Activated CD4-positive, CD25-positive, alpha-beta regulatory T cell treated with anti-CD3 and anti-CD28 coated beads, Interleukin-2, amount 50 U/mL, for 72 hours (primary cell): ENCODE data around the gene VTI1A.
"Not testable (repeated sequence)": the region's sequence is repeated elsewhere in the genome, so short reads cannot be mapped to it uniquely, and the experiment has no call there.

Experiments
- DNase-seq: peaks from one replicate; pipeline ENCODE4 v3.0.0; 2021

The VTI1A gene

DNA sequence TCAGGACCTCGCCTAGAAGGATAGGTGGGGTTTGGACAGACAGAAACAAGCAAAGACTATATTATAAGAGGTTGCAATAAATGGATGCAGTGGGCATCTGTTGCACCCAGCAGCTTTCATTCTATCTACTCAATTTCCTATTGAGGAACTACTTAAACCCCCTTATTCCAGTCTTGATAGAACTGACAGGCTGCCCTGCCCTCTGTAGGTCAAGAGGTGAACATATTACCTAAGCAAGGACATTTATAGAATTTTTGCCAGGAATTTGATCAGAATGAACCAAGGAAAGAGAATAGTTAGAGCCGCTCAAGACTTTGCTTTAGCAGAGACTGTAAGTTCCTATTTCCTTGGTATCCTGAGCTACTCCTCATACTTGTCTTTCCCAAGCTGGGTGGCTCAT is 9.5 kb downstream of the VTI1A start:
- DNase-seq, result no peak

DNA sequence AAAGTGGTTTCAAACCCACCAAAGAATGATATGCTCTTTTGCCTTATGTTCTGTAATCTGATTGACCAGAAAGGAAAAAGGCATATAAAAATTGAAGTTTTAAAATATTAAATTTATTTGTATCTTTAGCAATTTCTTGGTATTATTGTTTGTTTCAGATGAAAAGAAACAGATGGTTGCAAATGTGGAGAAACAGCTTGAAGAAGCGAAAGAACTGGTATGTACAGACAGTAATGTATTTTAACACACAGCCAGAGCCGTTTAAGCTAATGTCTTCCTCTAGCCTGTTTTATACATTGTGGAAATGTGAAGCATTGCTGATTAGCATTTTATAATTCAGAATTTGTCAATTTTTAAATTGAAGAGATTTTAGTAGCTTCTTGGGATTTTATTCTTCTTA is 13.4 kb downstream of the VTI1A start:
- no peak for DNase-seq

DNA sequence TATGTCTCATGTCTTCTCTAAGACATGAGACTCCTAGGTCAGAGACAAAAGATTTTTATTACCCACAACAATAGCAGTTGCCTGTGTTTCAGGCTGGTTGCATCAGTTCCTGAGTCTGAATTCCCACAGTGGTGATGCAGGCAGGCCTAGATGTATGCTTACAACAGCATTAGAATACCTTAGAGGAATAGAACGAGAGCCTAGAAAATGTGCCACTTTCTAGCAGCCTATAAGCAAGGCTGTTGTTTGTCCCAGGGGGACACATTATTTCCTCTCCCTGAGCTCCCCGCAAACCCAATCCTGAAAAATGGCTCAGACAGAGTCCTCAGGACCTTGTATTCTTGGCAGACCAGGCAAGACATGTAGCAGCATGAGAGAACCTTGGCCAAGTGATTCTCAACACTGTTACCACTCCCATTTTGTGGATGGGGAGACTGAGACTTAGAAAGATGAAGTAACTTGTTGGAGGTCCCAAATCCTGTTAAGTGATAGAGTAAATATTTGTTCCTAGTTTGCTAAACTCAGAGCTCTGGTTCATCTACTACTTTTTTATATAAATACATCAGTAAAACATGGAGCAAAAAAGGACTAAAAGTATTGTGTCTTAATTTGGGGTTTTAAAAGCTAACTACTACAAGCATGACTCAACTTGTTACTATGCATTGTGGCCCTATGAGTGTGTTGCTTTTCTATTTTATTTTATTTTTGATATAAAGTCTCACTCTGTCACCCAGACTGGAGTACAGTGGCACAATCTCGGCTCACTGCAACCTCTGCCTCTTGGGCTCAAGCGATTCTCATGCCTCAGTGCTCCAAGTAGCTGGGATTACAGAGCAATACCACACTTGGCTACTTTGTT is 14.2 kb downstream of the VTI1A start:
- no peak for DNase-seq

DNA sequence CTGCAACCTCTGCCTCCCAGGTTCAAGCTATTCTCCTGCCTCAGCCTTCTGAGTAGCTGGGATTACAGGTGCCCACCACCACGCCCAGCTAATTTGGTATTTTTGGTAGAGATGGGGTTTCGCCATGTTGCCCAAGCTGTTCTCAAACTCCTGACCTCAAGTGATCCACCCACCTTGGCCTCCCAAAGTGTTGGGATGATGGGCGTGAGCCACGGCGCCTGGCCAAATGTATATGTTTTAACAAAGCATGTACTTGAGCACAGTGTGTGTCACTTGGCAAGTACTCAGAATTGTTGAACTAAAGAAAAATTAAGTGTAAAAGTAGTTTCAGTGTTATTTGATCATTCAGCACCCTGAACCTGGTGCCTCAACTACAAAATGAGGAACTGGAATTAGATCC is 17.1 kb downstream of the VTI1A start:
- not testable (repeated sequence) for DNase-seq

DNA sequence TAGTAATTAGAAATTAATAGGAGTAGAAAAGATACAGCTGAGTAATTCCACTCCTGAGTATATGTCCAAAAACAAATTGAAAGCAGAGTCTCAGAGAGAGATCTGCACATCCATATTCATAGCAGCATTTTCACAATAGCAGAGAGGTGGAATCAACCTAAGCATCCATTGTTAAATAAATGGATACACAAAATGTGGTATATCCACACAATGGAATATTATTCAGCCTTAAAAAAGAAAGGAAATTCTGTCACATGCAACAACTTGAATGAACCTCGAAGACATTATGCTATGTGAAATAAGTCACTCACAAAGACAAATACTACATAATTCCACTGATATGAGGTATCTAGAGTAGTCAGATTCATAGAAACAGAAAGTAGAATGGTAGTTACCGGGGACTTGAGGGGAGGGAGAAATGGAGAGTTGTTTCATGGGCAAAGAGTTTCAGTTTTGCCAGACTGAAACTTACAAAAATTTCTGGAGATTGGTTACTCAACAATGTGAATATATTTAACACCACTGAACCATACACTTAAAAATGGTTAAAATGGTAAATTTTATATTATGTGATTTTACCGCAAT is 18.4 kb downstream of the VTI1A start:
- DNase-seq, result no peak

DNA sequence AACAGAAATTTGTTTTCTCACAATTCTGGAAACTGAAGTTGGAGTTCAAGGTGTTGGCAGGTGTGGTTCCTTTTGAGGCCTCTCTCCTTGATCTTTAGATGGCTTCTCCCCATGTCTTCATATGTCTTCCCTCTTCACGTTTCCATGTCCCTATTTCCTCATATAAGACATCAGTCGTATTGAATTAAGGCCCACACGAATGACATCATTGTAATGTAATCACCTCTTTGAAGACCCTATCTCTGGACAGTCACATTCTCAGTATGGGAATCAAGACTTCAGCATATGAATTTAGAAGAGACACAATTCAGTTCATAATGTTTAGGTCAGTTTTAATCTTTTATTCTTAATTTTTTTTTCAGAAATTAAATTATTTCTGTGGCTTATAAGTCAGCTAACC is 19.8 kb downstream of the VTI1A start:
- DNase-seq, result no peak

DNA sequence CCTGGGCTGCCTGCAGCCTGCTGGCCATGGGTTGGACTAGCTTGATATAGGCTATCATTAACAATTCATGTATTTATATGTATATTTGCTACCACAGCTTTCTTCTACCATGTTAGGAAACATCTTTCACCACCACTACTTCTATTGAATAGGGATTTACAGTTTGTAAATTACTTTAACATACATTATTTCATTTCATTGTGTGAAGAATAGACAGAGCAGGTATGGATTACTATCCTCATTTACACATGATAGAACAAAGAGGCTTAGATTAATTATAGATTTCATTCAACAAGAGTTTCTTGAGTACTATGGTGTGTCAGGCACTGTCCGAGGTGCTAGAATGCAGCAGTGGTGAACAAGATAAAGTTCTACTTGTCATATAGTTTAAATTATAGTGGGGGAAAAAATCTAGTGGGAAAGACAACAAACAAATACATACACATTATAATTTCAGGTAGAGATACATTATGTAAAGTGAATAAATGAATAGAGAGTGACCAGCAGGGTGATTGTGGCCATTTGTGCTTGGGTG is 20.6 kb downstream of the VTI1A start:
- DNase-seq, result no peak

DNA sequence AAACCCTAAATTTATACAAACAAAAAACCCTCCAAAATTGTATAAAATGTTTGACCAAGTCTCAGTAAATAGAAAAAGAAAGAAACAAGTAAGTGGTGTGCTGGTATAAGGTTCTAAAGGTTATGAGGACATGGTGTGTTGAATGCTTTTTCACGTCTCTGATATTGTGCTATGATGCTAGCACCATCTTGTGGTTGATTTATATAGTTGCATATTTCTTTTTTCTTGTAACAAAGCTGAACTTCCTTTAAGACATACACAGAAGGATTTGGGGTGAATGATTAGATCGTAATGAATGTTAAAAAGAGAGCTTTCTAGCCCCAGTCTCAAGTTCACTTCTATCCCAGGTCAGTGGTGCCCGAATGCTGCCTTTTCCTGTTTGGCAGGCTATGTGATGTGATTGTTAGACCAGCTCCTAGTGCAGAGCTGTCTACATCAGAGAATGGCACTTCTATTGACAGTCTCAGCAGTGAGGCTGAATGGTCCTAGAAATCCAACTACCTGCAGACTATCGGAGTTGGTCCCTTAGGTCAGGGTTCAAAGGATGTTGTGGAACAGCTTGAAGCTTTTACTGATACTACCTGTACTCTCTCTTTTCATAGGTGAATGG is 25.0 kb downstream of the VTI1A start:
- DNase-seq, result no peak

DNA sequence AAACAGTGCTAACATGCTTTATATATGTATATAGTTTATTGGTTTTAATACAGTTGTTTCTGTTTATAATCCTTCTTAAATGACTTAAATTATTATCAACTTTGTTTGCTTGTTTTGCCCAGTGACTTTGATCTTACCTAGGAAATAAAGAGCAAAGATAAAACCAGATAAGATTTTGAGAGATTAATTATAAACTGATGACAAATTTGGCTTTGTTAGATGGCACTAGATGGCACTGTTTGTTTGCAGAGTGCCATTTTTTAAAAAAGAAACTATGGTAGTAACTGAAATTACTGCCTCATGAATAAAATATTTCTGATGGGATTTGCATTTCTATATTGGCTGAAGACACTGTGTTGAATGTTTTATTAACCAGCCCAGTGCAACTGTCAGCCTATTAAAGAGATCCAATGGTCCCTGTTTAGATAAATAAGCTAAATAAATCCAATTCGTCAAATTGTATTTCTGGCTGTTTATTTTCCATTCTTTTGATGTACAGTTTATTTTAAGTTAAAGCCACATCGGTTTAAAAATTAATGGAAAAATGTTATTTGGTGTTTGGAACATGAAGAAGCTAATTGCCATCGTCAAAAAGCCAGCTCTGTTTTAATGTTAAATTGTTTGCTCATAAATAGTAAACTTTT is 28.7 kb downstream of the VTI1A start:
- no peak for DNase-seq

DNA sequence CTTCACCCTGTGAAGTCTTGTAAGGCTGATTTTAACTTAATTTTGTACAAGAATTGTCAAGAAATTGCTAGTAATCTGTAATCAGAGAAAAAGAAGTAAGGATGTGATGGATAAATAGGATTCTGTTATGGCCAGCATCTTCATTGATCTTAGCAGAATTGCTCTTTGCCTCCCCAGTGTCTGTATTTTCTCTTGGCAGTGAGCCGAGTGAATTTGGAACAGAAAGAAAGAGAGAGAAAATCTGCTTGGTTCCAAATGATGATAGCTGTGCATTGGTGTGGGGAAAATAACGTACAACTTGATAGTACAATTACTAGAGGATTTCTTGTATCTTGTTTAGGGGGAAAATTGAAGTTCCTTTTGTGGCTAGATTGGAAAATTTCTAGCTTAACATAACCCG is 34.6 kb downstream of the VTI1A start:
- DNase-seq, result no peak

DNA sequence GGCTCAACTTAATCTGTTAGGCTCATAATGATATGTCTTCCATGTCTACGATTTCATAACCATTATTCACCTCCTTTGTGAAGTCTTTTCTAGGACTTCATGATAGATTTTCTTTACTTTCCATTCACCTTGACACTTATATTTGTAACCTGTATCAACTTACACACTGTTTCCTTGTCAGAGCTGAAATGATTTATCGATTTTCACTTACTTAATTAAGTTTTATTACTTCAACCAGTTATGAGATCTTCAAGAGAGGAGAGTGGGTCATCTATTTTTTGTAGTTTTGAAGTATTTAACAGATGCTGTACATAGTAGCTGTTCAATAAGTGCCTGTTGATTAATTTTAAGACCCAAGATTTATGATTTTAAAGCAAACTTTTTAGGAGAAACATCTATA is 37.4 kb downstream of the VTI1A start:
- DNase-seq, result no peak

DNA sequence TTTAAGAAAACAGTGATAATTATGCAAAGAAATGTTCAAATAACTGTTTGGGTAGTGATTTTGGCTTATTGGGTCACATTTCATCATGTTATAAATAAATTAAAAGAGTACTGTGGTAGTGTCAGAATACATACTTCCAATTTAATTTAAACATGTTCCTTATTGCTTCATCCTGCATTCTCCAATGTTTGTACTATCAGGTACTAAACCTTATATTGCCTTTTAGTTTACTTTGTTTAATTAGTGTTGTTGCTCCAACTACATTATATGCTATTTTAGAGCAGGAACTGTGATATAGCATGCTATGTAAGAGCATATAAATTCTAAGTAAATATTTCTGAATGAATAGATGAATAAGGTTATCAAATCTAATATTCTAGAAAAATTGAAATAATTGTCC is 40.9 kb downstream of the VTI1A start:
- no peak for DNase-seq

DNA sequence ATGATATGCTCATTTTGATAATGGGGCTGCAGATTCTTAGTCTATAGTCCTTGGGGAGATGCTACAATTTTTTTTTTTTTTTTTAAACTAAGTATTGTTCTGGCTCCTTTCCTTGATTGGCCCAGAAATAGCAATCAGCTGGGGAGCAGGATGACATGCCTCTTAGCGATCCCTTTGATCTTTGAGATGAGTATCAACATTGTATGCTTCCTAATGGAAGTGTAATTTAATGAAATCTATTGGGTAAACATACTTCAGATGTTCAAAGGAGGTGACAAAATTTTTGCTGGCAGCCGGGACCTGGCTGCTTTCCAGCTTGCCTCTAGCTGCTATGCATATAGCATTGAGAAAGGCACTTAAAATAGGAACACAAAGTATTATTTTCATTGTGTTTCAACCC is 43.5 kb downstream of the VTI1A start:
- no peak for DNase-seq

DNA sequence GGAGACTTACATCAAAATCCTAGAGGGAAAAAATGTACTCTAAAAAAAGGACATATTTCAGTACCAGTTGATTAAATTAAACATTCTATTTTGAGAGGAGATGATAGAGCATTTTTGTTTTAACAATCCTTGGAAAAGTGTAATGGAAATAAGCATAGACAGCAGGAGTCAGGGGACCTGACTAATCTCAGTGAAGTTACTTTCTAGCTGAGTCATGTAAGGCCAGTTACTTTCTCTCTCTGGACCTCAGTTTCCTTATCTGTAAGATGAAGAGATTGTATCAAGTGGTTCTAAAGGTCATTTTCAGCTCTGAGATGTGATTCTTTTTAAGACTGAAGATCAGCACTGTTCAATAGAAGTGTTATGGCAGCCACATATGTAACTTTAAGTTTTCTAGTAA is 44.1 kb downstream of the VTI1A start:
- DNase-seq, result no peak

DNA sequence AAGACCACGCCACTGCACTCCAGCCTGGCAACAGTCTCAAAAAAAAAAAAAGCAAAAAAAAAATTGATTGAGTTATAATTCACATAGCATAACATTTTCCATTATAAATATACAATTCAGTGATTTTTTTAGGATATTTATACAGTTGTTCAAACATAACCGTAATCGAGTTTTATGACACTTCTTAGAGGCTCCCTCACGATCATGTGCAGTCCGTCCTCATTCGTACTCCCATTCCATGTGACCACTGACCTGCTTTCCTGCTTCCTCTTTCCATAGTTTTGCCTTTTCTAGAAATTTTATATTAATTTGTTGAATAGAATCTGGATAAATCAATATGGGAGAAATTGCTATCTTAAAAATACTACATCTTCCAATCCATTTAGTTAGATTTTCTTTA is 45.7 kb downstream of the VTI1A start:
- no peak for DNase-seq

DNA sequence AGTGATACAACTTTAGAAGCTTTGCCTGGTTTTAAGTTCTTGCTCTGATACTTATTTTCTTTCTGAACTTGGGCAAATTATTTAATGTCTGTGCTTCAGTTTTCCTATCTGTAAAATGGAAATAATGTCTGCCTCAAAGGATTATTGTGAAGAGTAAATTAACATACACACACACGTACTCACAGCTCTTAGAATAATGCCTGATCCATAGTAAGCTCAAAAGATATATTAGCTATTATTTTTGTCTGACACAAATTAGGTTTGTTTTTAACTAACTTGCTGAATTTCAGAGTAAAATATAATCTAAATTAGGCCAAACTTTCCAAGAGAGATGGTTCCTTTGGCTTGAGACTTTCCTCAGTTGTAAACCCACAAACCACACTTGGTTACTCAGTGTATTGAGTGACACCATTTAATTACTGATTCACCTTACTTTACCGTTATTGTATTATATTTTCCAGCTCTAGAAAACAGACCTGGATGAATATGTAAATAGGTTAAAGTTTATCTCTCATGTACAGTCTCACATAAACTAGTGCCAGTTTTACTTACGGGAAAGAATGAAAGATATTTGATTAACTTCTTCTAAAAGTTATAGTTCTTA is 50.4 kb downstream of the VTI1A start:
- no peak for DNase-seq

DNA sequence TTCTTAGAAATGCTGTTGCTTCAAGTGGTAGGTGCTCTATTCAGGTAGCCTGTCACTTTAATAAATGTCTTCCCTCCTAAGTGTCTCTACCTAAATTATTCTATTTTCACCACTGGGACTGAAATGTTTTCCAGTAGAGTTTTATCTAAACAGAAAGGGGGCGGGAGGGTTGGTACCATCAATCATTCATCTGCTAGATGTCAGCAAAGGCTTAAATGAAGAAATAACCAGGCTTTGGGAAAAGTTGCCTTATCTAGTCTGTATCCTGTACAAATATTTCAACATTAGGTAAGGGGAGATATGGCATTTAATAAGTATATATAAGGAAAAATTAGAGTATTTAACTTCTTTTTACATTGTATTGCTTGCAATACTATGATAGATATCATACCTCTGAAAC is 51.8 kb downstream of the VTI1A start:
- no peak for DNase-seq

DNA sequence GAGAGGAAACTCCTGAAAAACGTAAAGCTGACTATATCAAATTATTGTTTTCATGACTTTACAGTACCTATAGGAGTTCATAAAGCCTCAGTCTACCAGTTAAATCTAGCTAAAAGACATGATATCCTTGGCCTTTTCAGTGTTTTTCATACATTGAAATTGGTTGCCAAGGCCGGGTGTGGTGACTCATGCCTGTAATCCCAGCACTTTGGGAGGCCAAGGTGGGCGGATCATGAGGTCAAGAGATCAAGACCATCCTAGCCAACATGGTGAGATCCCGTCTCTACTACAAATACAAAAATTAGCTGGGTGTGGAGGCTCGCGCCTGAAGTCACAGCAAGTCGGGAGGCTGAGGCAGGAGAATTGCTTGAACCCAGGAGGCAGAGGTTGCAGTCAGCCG is 53.0 kb downstream of the VTI1A start:
- not testable (repeated sequence) for DNase-seq

DNA sequence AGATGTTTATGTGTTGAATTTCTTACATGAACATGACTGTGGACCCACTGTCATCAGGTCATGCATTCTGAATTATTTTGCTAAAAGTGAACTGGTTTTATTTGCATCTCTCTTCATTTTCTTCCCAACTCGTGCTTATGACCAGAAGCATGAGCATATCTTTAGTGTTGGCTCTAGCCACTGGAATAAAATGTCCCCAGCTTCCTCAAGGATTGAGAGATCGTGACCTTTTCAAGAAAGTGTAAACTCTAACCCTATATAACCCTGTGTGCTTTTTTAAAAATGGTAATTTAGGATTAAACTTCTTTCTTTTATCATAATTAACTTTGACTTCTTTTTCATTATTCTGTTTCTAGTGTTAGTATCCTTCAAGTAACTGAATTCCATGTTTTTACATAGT is 55.5 kb downstream of the VTI1A start:
- DNase-seq, result no peak

DNA sequence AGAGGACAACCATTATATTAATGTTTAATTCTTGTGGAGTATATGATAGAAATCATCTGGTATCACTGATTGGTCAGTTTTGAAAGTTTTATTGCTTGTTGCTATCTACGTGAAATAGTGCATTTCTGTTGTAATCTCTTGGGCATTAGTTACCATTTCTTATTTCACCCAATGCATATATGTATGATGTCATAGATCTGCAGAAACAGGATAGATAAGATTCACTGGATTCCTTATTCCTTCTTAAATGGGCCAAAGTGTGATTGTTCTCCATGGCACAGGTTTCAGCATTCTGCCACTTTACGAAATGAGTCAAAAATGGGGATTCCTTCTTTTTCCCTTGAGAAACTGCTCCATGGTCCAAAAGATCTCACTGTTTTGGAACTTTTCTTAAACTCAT is 56.6 kb downstream of the VTI1A start:
- DNase-seq, result no peak

DNA sequence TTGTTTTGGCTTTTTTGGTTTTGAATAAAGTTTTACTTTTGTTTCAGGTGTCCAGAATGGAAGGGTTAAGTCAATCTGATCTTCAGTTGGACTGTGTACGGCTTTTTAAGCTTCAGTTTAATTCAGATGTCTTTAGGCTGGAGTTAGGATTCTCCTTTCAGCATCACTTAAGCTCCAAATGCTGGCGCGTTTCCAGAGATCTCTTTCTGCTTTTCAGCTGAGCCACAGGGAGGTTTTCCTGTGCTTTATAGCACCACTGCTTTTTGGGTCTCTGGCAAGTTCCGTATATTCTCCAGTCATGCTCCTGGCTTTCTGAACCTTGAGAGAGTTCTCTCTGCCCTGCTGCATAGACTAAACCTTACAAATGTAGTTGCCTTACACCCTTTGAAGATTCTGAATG is 60.0 kb downstream of the VTI1A start:
- no peak for DNase-seq

DNA sequence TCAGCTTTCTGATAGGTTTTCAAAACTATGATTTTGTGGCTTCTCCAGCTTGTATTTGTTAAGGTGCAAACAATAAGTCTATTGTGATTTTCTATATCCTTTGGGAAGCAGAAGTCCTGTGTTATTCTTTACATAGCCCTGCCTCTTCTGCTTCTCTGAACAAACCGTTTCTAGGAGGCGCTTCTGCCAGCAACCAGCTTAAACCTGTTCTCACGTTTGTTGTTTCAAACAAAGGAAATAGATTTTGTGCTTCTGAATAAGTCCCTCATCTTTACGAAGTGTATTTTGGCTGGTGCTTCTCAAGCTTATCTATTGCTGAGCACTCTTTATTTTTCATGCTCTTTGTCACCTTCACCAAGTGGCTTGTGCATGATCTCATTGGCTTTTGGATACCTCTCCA is 61.0 kb downstream of the VTI1A start:
- DNase-seq, result no peak
